Posterior cingulate gyrus (tissue), 11 donors: ENCODE data around the gene ZNF268.

Experiments
- DNase-seq, 10 donors: peaks; one replicate each; pipeline versions ENCODE4 v3.0.0 to v3.0.0-alpha.2; 2020 to 2021; ENCODE audit warnings: mixed read lengths in 3 of 10
- intact Hi-C: fragments of 100-400 bp; cut with DNase I; formaldehyde crosslinking; loops from one replicate; pipeline ENCODE4 v1.15.1; 2023

The ZNF268 gene

DNA sequence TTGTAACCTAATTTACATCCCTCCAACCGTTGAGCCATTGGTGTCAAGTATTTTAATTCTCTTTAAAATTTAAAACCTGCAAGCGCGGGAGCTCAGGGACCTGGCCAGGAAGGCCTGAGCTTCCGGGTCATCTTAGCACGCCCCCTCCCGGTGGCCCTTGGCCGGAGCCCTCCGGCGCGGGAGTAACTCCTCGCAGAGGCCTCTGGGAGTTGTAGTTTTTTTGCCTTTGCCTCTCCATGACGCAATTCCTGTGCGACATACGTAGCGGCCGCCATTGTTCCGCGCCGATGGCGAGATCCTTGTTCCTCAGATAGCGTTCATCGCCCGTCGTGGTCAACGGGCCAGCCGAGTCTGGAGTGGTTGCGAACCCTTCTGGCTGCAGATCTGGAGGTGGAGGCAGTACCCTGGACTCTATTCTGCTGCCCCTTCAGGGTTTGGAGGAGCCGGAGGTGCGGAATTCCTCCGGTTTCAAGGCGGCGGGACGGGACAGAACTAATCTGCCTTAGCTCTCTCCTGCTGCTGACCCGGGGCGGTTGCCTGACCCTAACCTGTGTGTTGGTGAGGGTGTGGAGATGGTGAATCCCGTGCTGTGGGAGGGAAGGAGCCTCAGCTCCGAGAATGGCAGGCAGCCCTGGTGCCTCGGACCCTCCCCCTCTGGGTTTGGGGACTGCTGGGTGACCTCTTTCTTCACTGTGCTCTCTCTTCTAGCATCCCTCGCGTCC lies at the start of gene ZNF268:
Gene ZNF268, plus strand, starts transcription at position 258 of the 722 bp plus-strand sequence. CDS start 503 bp downstream, outside the sequence.
- intact Hi-C loops, result loop anchor here (1.0 kb wide), 1 partner anchor 101 kb away; the partner anchor contains the start of gene ZNF140
- DNase-seq, result peak; percentile 78 to 98 (median 86)

DNA sequence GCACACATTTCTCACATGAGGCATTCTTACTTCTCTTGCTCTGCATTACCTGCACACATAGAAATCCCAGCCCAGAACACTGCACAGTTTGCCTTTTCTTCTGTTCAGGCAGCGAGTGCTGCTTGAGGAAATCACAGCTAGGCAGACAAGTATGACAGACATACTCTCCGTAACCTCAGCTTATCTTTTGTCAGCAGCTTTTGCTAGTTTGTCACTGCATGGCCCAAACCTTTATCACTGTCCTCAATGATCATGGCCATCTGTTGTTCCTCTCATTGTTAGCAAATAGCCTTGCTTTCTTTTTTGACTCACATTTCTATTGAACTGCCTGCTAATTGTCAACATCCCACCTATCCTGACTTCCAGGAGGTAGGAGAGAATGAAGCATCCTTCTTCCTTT lies 45.5 kb upstream of the ZNF268 start:
- DNase-seq, result no peak
- intact Hi-C loops, result no loop called here

DNA sequence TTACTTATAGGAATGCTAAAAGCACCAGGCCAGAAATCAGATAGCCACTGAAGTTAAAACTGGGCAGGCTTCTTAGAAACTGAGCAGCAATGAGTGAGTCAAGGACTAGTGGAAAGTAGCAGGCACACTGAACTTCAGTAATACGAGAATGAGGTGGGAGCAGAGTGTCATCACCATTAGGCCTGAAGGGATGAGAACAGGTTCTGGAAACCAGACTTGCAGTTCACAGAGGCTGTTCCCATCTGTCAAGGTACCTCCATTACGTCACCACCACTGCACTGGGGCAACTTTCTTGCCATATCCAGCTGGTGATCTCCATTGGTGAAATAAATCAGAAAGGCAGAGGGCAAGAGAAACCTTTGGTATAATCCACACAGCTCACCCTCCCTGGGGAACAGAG lies 35.3 kb upstream of the ZNF268 start:
- no peak for DNase-seq
- intact Hi-C loops, result no loop called here

DNA sequence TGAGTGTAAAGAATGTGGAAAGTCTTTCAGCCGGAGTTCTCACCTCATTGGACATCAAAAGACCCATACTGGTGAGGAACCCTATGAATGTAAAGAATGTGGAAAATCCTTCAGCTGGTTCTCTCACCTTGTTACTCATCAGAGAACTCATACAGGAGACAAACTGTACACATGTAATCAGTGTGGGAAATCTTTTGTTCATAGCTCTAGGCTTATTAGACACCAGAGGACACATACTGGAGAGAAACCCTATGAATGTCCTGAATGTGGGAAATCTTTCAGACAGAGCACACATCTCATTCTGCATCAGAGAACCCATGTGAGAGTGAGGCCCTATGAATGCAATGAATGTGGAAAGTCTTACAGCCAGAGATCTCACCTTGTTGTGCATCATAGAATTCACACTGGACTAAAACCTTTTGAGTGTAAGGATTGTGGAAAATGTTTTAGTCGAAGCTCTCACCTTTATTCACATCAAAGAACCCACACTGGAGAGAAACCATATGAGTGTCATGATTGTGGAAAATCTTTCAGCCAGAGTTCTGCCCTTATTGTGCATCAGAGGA lies 25.1 kb upstream of the ZNF268 start:
- intact Hi-C loops, result no loop called here
- DNase-seq, result no peak

DNA sequence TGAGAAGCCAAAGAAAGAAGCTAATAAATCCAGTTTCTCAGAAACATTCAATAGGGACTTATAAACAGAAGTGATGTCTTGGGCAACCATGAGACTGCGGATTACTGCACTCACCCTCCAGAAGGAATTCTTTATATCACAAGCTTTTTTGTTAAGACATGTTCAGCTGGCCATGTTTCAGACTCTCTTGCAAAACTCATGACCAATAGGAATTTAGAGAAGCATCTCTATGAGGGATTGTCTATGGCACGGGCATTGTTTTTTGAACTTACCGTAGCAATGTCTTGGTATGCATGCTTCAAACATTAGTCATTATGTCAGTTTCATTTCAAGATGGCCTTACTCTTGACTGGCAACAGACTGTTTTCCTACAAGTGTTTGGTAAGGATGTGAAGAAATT lies 15.5 kb upstream of the ZNF268 start:
- intact Hi-C loops, result no loop called here

DNA sequence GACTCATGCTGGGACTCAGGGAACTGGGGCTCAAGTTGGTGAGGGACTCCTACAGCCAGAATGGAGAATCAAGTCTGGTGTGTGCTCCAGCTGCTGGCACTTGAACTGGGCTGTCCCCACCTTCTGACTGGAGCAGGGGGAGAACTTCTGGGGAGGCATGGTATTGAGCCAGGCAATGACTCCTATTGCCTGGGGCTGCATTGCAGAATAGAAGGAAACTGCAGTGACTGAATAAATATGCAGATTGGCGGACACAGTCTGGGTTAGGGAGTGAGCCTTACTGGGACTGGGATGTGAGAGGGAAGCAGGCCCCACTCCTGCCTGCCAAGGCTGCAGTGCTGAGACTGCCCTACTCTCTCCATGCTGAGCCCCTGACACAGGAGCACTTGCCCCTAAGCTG lies 8.8 kb upstream of the ZNF268 start:
- intact Hi-C loops, result no loop called here
- DNase-seq, result no peak

More for the DNA sequence above, 15.5 kb upstream of the ZNF268 start:
- no peak for DNase-seq

DNA sequence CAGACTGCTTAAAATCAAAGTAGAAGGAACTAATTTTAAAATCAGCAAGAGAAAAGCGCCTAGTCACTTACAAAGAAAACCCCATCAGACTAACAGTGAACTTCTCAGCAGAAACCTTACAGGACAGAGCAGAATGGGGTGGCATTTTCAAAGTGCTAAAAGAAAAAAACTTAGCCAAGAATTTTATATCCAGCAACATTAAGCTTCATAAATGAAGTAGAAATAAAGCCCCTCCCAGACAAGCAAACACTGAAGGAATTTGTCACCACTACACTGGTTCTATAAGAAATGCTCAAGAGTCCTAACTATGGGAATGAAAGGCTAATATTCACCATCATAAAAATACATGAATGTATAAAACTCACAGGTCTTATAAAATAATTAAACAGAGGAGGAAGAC lies 6.4 kb upstream of the ZNF268 start:
- intact Hi-C loops, result no loop called here
- DNase-seq, result no peak

DNA sequence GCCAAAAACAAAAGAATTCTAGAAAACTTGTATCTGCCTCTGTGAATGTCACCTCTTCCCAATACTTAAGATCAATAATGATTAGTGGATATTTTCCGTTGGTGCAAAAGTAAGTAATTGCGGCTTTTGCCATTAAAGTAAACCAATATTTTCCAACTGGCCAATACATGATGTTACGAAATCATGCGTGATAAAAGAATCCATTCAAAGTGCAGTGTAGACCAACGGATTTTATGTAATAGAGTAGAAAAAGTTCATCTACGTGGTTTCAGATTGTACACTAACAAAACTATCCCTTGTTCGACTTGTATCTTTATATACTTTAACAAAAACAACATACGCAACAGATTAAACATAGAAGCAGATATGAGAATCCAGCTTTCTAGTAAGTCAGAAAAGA lies 626 bp upstream of the ZNF268 start:
- intact Hi-C loops, result loop anchor here (1.0 kb wide), 1 partner anchor 100 kb away; the partner anchor contains the start of gene ZNF140
- DNase-seq, result no peak

DNA sequence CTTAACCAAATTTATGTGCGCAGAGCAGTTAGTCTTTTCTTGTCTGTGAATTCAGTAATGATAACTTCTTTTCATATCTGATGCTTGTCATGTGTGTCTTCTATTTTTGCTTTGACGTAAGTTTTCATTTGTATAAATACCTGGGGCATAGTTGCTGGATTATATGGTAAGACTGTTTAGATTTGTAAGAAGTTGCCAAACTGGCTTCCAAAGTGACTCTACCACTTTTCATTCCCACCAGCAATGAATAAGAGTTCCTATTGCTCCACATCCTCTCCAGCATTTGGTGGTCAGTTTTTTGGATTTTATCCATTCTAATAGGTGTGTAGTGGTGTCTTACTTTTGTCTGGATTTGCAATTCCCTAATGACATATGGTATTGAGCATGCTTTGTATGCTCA lies 8.9 kb downstream of the ZNF268 start:
- no peak for DNase-seq
- intact Hi-C loops, result no loop called here

DNA sequence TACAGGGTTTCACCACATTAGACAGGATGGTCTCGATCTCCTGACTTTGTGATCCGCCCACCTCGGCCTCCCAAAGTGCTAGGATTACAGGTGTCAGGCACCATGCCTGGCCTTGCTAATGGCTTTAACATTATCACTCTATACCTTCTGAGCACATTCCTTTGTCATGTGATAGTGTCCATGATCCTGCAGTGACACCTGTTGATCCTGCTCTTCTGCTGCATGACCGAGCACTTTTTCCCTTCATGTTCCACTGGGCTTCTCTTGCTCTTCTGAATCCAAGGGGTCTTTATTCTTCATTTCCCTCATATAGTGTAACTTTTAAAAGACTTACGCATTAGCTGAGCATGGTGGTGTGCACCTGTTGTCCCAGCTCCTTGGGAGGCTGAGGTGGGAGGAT lies 11.6 kb downstream of the ZNF268 start:
- intact Hi-C loops, result no loop called here

DNA sequence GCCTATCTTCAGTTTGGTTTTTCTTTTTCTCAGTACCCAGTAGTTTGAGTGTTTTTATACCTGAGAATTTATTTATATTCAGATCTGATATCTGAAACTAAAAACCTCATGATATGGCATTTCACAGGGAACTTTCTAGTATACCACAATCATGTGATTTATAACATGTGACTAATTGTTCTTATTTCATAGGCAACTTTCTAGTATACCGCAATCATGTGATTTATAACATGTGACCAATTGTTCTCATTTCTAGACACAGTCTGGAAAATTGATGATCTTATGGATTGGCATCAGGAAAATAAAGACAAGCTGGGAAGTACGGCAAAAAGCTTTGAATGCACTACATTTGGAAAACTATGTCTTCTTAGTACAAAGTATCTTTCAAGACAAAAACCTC lies 20.6 kb downstream of the ZNF268 start:
- no peak for DNase-seq
- intact Hi-C loops, result no loop called here

More for the DNA sequence above, 11.6 kb downstream of the ZNF268 start:
- DNase-seq, result no peak

DNA sequence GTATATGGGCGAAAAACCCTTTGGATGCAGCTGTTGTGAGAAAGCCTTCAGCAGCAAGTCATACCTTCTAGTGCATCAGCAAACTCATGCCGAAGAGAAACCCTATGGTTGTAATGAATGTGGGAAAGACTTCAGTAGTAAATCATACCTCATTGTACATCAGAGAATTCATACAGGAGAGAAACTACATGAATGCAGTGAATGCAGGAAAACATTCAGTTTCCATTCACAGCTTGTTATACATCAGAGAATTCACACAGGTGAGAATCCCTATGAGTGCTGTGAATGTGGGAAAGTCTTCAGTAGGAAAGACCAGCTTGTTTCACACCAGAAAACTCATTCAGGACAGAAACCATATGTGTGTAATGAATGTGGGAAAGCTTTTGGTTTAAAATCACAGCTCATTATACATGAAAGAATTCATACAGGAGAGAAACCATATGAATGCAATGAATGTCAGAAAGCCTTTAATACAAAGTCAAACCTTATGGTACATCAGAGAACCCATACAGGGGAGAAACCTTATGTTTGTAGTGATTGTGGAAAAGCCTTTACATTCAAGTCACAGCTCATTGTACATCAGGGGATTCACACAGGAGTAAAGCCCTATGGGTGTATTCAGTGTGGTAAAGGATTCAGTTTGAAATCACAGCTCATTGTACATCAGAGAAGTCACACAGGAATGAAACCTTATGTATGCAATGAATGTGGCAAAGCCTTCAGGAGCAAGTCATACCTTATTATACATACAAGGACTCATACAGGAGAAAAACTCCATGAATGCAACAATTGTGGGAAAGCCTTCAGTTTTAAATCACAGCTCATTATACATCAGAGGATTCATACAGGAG lies 21.4 kb downstream of the ZNF268 start:
- no peak for DNase-seq
- intact Hi-C loops, result no loop called here

DNA sequence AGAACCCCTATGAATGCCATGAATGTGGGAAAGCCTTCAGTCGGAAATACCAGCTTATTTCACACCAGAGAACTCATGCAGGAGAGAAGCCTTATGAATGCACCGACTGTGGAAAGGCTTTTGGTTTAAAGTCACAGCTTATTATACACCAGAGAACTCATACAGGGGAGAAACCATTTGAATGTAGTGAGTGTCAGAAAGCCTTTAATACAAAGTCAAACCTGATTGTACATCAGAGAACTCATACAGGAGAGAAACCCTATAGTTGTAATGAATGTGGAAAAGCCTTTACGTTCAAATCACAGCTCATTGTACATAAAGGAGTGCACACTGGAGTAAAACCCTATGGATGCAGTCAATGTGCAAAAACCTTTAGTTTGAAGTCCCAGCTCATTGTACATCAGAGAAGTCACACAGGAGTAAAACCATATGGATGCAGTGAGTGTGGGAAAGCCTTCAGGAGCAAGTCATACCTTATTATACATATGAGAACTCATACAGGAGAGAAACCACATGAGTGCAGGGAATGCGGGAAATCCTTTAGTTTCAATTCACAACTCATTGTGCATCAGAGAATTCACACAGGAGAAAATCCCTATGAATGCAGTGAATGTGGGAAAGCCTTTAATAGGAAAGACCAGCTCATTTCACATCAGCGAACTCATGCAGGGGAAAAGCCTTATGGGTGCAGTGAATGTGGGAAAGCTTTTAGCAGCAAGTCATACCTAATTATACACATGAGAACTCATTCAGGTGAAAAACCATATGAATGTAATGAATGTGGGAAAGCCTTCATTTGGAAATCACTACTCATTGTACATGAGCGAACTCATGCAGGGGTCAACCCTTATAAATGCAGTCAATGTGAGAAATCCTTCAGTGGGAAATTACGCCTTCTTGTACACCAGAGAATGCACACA lies 22.3 kb downstream of the ZNF268 start:
- intact Hi-C loops, result no loop called here
- no peak for DNase-seq

DNA sequence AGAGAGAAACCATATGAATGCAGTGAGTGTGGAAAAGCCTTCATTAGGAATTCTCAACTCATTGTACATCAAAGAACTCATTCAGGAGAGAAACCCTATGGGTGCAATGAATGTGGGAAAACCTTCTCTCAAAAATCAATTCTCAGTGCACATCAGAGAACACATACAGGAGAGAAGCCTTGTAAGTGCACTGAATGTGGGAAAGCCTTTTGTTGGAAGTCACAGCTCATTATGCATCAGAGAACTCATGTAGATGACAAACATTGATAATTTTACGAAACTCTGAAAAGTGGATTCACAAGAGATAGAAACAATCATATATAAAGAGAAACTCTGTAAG lies 22.9 kb downstream of the ZNF268 start:
- intact Hi-C loops, result no loop called here

DNA sequence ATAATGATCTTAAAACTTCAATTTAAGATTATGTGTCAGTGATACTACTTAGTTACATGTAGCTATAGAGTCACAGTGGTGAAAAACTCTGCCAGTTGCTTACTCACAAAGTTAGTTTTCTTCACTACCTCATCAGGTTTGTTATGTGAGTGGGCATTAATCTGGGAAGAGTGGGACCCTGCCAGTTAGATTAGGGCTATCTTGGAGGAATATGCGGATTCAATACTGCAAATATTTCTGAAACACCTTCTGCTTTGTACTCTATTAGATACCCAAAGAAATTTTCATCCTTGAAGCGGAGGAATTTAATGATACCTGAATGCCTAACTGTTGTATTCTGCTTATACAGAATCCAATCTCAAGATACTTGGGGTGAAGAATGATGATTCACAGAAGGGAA lies 25.1 kb downstream of the ZNF268 start:
- no peak for DNase-seq
- intact Hi-C loops, result no loop called here

More for the DNA sequence above, 22.9 kb downstream of the ZNF268 start:
- no peak for DNase-seq

DNA sequence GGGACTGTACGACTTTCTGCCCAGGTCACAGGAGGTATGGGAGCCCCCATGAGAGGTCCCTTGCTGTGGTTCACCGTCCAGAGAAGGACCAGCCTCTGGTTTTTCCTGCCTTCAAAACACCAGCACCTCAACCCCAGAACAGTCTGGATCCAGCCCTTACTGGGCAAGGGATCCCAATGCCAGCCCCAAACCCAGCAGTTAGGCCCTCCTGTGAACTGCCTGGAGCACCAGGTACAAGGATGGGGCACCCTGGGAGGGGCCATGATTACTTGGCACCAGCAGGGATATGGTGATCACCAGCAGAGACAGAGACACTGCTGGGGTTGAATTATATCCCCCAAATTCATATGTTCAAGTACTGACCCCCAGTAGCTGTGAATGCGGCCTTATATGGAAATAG lies 34.4 kb downstream of the ZNF268 start:
- DNase-seq, result no peak
- intact Hi-C loops, result no loop called here

DNA sequence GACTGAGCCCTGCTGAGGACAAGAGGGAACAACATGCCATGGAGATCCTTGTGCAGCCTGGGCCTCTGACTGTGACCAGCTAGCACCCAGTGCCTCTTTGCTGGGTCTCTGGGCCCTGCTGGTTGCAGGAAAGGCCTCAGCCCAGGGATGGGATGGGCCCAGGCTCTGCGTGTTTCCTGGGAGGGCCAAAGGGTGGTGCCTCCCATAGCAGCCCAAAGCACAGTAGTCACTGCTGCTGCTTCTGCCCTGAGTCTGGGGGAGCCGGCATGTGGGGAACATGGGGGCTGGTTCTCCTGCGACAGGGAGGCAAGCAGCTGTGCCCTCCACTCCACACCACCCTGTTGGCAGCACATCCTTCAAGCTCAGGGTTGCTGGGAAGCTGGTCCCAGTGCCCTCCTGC lies 35.9 kb downstream of the ZNF268 start:
- intact Hi-C loops, result no loop called here
- peak in 1 of 10 donors; percentile 77 for DNase-seq

DNA sequence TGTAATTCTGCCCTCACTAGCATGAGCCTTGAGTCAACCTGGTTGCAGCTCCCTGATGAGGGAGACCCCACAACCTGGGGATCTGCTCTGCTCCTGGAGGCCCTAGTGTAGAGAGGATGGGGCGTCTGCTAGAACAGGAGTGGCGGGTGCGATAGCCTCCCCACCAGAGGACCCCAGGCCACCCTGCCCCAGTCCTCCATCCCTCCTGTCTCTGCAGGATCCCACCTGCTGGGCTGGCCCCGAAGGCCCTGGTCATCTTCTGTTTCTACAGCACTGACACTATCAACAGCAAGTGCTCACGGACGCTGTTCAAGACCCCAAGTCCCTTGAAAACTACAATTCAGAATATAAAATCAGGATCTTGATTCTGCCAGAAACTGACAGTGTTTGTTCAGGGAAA lies 39.2 kb downstream of the ZNF268 start:
- DNase-seq, result no peak
- intact Hi-C loops, result no loop called here

DNA sequence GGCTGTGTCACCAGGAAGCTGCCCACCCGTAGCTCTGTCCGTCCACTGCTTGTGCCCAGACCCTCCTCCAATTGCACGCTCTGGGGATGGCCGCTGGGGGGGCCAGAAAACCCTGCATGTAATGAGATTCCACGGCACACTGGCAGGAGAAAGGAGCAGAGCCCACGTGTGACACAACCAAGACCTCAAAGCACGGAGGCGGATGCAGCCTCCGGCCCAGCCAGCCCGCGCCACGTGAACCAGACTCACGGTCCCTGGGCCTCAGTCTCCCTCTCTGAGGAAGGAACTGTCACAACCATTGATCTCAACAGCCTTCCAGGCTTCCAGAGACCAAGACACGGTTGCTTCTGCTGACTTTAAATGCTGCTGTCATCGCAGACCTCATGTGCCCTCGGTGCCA lies 39.9 kb downstream of the ZNF268 start:
- DNase-seq, result no peak

DNA sequence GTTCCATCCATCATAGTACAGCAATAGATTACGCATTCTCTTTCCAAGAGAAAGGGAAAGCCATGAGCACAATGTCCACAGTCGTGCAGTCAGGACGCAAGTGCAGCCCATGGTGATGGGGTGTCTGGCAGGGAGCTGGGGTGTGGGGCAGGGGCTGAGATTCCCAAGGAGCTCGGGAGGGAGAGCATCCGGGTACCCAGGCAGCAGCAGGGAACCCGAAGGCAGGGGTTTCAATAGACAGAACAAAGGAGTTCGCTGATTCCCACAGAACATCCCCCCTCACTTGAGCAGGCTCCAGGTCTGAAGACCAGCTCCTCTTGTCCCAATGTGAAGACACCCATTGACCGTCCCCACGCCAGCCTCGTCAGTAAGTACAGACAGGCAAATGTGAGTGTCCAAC lies 40.9 kb downstream of the ZNF268 start:
- no peak for DNase-seq
- intact Hi-C loops, result no loop called here

More for the DNA sequence above, 39.9 kb downstream of the ZNF268 start:
- intact Hi-C loops, result no loop called here
